Smooth muscle cell (in vitro differentiated cells): ENCODE measurements around the gene MED12L. TPM values are rescaled to one million over a fixed set of nuclear protein-coding genes. Genes with fewer than 3 reads are reported as not detected.

Experiments
- DNase-seq: peaks from one replicate; lab custom pipeline; 2025; ENCODE audit not compliant: unreplicated experiment; lab: John Stamatoyannopoulos, UW
- H2AFZ ChIP-seq: fragments of 200-600 bp; sonication (generic); 2 replicates; pipeline ENCODE4 v1.6.0; 2016; ENCODE audit warnings: antibody characterized with exemption, low read depth, mild to moderate bottlenecking
- H3F3A ChIP-seq: fragments of 200-600 bp; sonication (generic); 2 replicates; pipeline ENCODE4 v1.6.0; 2017; ENCODE audit warnings: antibody characterized with exemption, low read depth
- H3K27ac ChIP-seq: fragments of 200-600 bp; sonication (generic); 2 replicates; pipeline ENCODE4 v1.5.1; 2016; ENCODE audit warnings: low read depth, mild to moderate bottlenecking
- H3K27me3 ChIP-seq: fragments of 200-600 bp; sonication (generic); 2 replicates; pipeline ENCODE4 v1.6.1; 2016; ENCODE audit warnings: low read depth, mild to moderate bottlenecking
- H3K36me3 ChIP-seq: fragments of 200-600 bp; sonication (generic); 2 replicates; pipeline ENCODE4 v1.5.1; 2016; ENCODE audit warnings: low read depth
- H3K4me1 ChIP-seq: fragments of 200-600 bp; sonication (generic); 2 replicates; pipeline ENCODE4 v1.5.1; 2016; ENCODE audit warnings: low read depth
- H3K4me2 ChIP-seq: fragments of 200-600 bp; sonication (generic); 2 replicates; pipeline ENCODE4 v1.6.0; 2016; ENCODE audit warnings: mild to moderate bottlenecking
- H3K4me3 ChIP-seq: fragments of 200-600 bp; sonication (generic); 2 replicates; pipeline ENCODE4 v1.5.1; 2016; ENCODE audit warnings: mild to moderate bottlenecking
- H3K79me2 ChIP-seq: fragments of 200-600 bp; sonication (generic); 2 replicates; pipeline ENCODE4 v1.6.0; 2016; ENCODE audit warnings: low read depth, mild to moderate bottlenecking
- H3K9ac ChIP-seq: fragments of 200-600 bp; sonication (generic); 2 replicates; pipeline ENCODE4 v1.6.0; 2016; ENCODE audit warnings: low read depth
- H3K9me3 ChIP-seq: fragments of 200-600 bp; sonication (generic); replicated peaks from 2 replicates; pipeline ENCODE4 v1.5.1; 2016; ENCODE audit warnings: low read depth
- H4K20me1 ChIP-seq: fragments of 200-600 bp; sonication (generic); 2 replicates; pipeline ENCODE4 v1.6.0; 2016; ENCODE audit warnings: low read depth
- CTCF ChIP-seq: fragments of 200-600 bp; sonication (generic); IDR thresholded peaks from 2 replicates; pipeline ENCODE4 v1.5.1; 2017; ENCODE audit warnings: borderline replicate concordance, mild to moderate bottlenecking, antibody characterized with exemption; ENCODE audit not compliant: insufficient read depth, poor library complexity, severe bottlenecking
- WGBS: methylation state at CpG from one replicate; pipeline ENCODE4 v1.1.7; 2016; ENCODE audit warnings: low lambda C conversion rate; 5-methylcytosine and 5-hydroxymethylcytosine counted together
- polyA plus RNA-seq: library from polyadenylated mRNA; unstranded; fragments of >200 nt; fragmentation: Nextera tagmentation; extraction: Ambion mirVana; gene quantifications from 2 replicates; pipeline ENCODE4 v1.2.1, GENCODE V29; 2016
- total RNA-seq: library from RNA; depleted of rRNA; stranded (reverse); fragments of >200 nt; gene quantifications from 2 replicates; pipeline ENCODE4 v1.2.3, GENCODE V29; 2014

Gene MED12L
- total and polyA plus RNA-seq, 2 experiments from 2014 or later: 0.26 to 1.5 TPM

DNA sequence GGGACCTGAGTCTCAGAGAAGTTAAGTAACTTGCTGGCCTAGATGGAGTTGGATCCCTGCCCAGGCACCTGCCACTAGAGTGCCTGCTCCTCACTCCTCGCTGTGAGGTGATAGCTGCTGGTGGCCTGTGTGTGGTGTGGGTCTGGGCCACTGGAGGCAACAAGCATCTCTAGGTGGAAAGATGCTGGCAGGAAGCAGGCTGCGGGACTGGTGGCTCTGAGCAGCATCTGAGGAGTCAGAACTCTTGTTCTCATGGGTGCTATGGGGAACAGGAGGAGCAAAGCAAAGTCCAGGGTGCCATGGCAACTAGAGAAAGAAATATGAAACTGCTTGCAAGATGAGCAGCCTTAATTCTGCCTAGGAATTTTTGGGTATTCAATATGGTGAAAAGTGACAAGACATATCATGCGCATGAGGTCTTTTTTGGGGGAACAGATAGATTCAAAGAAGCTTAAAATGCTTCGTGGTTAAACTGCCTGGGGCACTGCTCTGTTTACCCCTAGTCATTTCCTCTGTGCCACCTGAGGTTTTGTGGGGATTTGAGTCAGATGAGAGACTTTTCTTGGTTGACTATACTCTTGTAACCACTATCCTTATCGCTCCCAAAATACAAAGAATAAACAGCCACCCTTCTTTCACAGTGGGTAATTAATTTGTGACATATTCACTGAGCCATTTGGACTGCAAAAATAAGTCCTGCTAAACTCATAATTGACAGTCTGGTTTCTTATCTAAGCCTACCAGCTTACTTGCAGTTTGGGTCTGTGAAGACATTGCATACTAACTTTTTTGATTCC lies 50.3 kb downstream of the MED12L start:
- Histone ChIP-seq H3K27ac (no peak overlapping the region), H3K9me3 (no peaks in the 10 kb centered on the region), H3K4me1 (no peaks in the 10 kb centered on the region), H3K27me3 (peaks cover 8% of the 10 kb centered on the region), H3K4me3 (no peak overlapping the region), H3K4me2 (peak overlapping the region; percentile 23), H3K36me3 (no peaks in the 10 kb centered on the region), H2AFZ (no peak overlapping the region), H4K20me1 (no peaks in the 10 kb centered on the region), H3K79me2 (no peaks in the 10 kb centered on the region), H3F3A (no peaks in the 10 kb centered on the region), H3K9ac (no peak overlapping the region)
- 58% methylated on average over 5 of the region's 5 CpGs for WGBS
- no peak for DNase-seq
- no peak for TF ChIP-seq CTCF

DNA sequence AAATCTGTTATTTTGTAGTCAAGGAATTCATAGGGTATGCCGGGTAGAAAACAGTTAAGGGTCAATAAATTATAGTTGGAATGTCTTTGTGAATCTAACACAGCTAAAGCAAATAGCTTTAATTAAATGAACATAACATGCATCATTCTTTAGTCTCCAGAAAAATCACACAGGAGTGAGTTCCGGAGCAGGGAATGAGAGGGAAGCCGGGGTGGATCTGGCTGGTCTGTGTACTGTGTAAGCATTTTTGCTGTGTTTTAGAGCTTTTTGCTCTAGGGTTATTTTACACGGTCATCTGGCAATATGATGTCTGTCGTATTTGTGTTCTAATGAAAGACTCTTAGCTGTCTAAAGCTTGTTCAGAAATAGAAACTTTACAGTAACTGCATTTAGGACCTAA lies 57.5 kb downstream of the MED12L start:
- H3K9me3 ChIP-seq: no peaks in the 10 kb centered on the region
- TF ChIP-seq CTCF: no peak
- no peaks in the 10 kb centered on the region for H3K36me3 ChIP-seq
- no peak overlapping the region for H3K4me3 ChIP-seq
- 69% methylated on average over 5 of the region's 5 CpGs for WGBS
- no peak overlapping the region for H3K9ac ChIP-seq
- no peaks in the 10 kb centered on the region for H4K20me1 ChIP-seq
- H2AFZ ChIP-seq: no peak overlapping the region
- no peaks in the 10 kb centered on the region for H3K79me2 ChIP-seq
- H3K27ac ChIP-seq: no peak overlapping the region
- DNase-seq: no peak
- no peaks in the 10 kb centered on the region for H3F3A ChIP-seq
- no peak overlapping the region for H3K4me2 ChIP-seq
- no peaks in the 10 kb centered on the region for H3K27me3 ChIP-seq
- no peaks in the 10 kb centered on the region for H3K4me1 ChIP-seq

DNA sequence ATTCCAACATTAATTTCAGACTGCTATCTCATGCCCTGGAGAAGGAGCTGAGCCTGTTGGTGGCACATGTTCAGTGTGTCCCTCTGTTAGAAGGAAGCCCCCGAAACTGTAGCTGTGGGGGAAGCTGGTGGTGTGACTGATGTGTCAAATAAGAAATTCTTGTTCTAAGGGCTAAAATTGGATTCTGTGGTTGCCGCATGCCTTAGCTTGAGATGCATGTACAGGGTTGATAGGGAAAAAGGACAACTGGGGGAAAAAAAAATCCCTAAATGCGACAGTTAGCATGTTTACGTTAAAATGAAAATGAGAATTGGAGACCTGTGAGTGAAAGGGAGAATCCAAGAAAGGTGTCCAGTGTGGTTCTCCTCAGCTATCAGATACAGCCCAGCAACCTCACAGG lies 58.6 kb downstream of the MED12L start:
- Histone ChIP-seq H2AFZ (no peak overlapping the region), H3K27me3 (no peaks in the 10 kb centered on the region), H3F3A (no peaks in the 10 kb centered on the region), H3K27ac (no peak overlapping the region), H3K9ac (no peak overlapping the region), H3K4me2 (no peak overlapping the region), H3K4me3 (no peak overlapping the region), H4K20me1 (no peaks in the 10 kb centered on the region), H3K79me2 (no peaks in the 10 kb centered on the region), H3K36me3 (no peaks in the 10 kb centered on the region), H3K4me1 (no peaks in the 10 kb centered on the region), H3K9me3 (no peaks in the 10 kb centered on the region)
- no peak for TF ChIP-seq CTCF
- DNase-seq: no peak
- 98% methylated on average over 4 of the region's 4 CpGs for WGBS

- Histone ChIP-seq H3K4me2 (no peak overlapping the region), H3K27ac (no peak overlapping the region), H3K79me2 (no peaks in the 10 kb centered on the region), H4K20me1 (no peaks in the 10 kb centered on the region), H3K4me3 (no peak overlapping the region), H3K4me1 (no peaks in the 10 kb centered on the region), H3F3A (no peaks in the 10 kb centered on the region), H3K27me3 (no peaks in the 10 kb centered on the region), H3K9me3 (no peaks in the 10 kb centered on the region), H3K36me3 (no peaks in the 10 kb centered on the region), H3K9ac (no peak overlapping the region), H2AFZ (no peak overlapping the region)
- WGBS: 94% methylated on average over 5 of the region's 5 CpGs
- DNase-seq: no peak
- no peak for TF ChIP-seq CTCF
Observed at GRCh38 chr3:151144760-151145159, 59.3 kb downstream of the MED12L start.
